Stomach (tissue), 9 donors: ENCODE measurements around the gene HDAC3. TPM values are rescaled to one million over a fixed set of nuclear protein-coding genes. Genes with fewer than 3 reads are reported as not detected.

ENCODE experiments used
- DNase-seq, 2 donors: peaks; one replicate each; pipeline versions ENCODE4 v3.0.0 to v3.0.0-alpha.2; 2013 to 2019
- H3K27ac ChIP-seq, 5 donors: fragments of 200-600 bp in 4 of 5; sonication (generic) in 4 of 5; one replicate each; pipeline ENCODE4 v1.5.1; 2013 to 2019; ENCODE audit warnings: mild to moderate bottlenecking in 1 of 5, moderate library complexity in 1 of 5
- H3K27me3 ChIP-seq, 3 donors: fragments of 200-600 bp; sonication (generic); one replicate each; pipeline ENCODE4 v1.5.1; 2017 to 2019; ENCODE audit warnings: mixed run types in 1 of 3
- H3K36me3 ChIP-seq, 4 donors: fragments of 200-600 bp; sonication (generic); 1 replicate in 3 of 4; 2 replicates in 1 of 4; pipeline ENCODE4 v1.5.1; 2016 to 2019
- H3K4me1 ChIP-seq, 4 donors: fragments of 200-600 bp; sonication (generic); one replicate each; pipeline ENCODE4 v1.5.1; 2016 to 2019
- H3K4me3 ChIP-seq, 4 donors: fragments of 200-600 bp; sonication (generic) in 3 of 4; one replicate each; pipeline ENCODE4 v1.5.1; 2016 to 2019; ENCODE audit warnings: mild to moderate bottlenecking in 1 of 4
- H3K9me3 ChIP-seq, 4 donors: fragments of 200-600 bp; sonication (generic); one replicate each; pipeline ENCODE4 v1.5.1; 2016 to 2019
- CTCF ChIP-seq, 7 experiments: fragments of 450-650 bp in 4 of 7; fragments of 200-600 bp in 3 of 7; sonication (generic) in 3 of 7; IDR thresholded peaks; one replicate each; pipeline ENCODE4 v1.5.1; 2016 to 2019; ENCODE audit warnings: antibody characterized with exemption in 7 of 7, control low read depth in 2 of 7, mild to moderate bottlenecking in 1 of 7
- EP300 ChIP-seq: sonication (generic); formaldehyde crosslinking; IDR thresholded peaks from one replicate; pipeline ENCODE4 v1.6.1; 2017; ENCODE audit warnings: antibody characterized with exemption
- POLR2A ChIP-seq, 4 donors: fragments of 450-650 bp; IDR thresholded peaks; one replicate each; pipeline ENCODE4 v1.6.1; 2016; ENCODE audit warnings: antibody characterized with exemption in 4 of 4, control low read depth in 2 of 4, mild to moderate bottlenecking in 1 of 4, moderate library complexity in 1 of 4
- POLR2AphosphoS5 ChIP-seq, 3 donors: sonication (generic); formaldehyde crosslinking; IDR thresholded peaks; one replicate each; pipeline ENCODE4 v1.6.1; 2016; ENCODE audit warnings: antibody characterized with exemption in 3 of 3
- WGBS, 5 donors: extraction: QIAGEN DNeasy Blood & Tissue Kit in 3 of 5; methylation state at CpG; one replicate each; pipeline versions ENCODE4 v1.1.5 to v1.1.7; 2013 to 2018; 5-methylcytosine and 5-hydroxymethylcytosine counted together
- intact Hi-C: fragments of 100-400 bp; cut with DNase I; formaldehyde crosslinking; loops from one replicate; pipeline ENCODE4 v1.15.1; 2023; ENCODE audit warnings: low total_unique reads
- polyA plus RNA-seq, 3 donors: library from polyadenylated mRNA; stranded (reverse); fragments of 200-250 nt; gene quantifications; one replicate each; pipeline ENCODE4 v1.2.3, GENCODE V29; 2013
- small RNA-seq, 4 donors: library from RNA; depleted of rRNA; stranded (forward); fragments of <200 nt; gene quantifications; one replicate each; pipeline ENCODE3, GENCODE V24; 2016
- total RNA-seq, 5 donors: library from RNA; depleted of rRNA; stranded (reverse); fragments of >200 nt; gene quantifications; one replicate each; pipeline versions ENCODE4 v1.1.0 to v1.2.3, GENCODE V29; 2014 to 2016
- donor health status: healthy with polysubstance abuse.
- donor health status: Bipolar disorder and iron deficiency.
- donor health status: healthy.

The HDAC3 gene
- total and polyA plus RNA-seq, 8 donors, result 34.7 to 64.3 (median 45.4) TPM

GRCh38 chr5:141585594-141585993 lies 51.1 kb downstream of the HDAC3 start:
- DNase-seq, result no peak
- H3K4me3 ChIP-seq, result no peak overlapping the region
- TF ChIP-seq POLR2A (IDR thresholded peaks at IDR 0.05) (no peak), POLR2AphosphoS5 (IDR thresholded peaks at IDR 0.05) (no peak), EP300 (no peak), CTCF (IDR thresholded peaks at IDR 0.05) (no peak)
- H3K27ac ChIP-seq, result no peak overlapping the region
- H3K36me3 ChIP-seq, result peaks cover 49 to 67% (median 64%) of the 10 kb centered on the region in 4 donors
- H3K27me3 ChIP-seq, result no peaks in the 10 kb centered on the region
- peaks cover 0 to 12% (median 2%) of the 10 kb centered on the region in 4 donors for H3K4me1 ChIP-seq
- intact Hi-C loops, result loop anchor here (5.0 kb wide), 1 partner anchor 37 kb away; no protein-coding TSS in a partner anchor
- WGBS, 5 donors, result 82 to 97% (median 94%) methylated on average over 6 of the region's 6 CpGs
- no peaks in the 10 kb centered on the region for H3K9me3 ChIP-seq

- no peak for DNase-seq
- H3K36me3 ChIP-seq, result peaks cover 85 to 100% (median 100%) of the 10 kb centered on the region in 4 donors
- no peak overlapping the region for H3K4me3 ChIP-seq
- no peaks in the 10 kb centered on the region for H3K27me3 ChIP-seq
- WGBS, 5 donors, result 69 to 96% (median 85%) methylated on average over 2 of the region's 2 CpGs
- H3K9me3 ChIP-seq, result no peaks in the 10 kb centered on the region
- TF ChIP-seq EP300 (no peak), POLR2A (IDR thresholded peaks at IDR 0.05) (no peak), CTCF (IDR thresholded peaks at IDR 0.05) (no peak), POLR2AphosphoS5 (IDR thresholded peaks at IDR 0.05) (no peak)
- intact Hi-C loops, result no loop called here
- H3K4me1 ChIP-seq, result no peaks in the 10 kb centered on the region
- no peak overlapping the region for H3K27ac ChIP-seq
Measured at GRCh38 chr5:141574122-141574510, 62.5 kb downstream of the HDAC3 start.

GRCh38 chr5:141573489-141574121 lies 63.0 kb downstream of the HDAC3 start:
- TF ChIP-seq EP300 (no peak), CTCF (IDR thresholded peaks at IDR 0.05) (no peak), POLR2AphosphoS5 (IDR thresholded peaks at IDR 0.05) (no peak), POLR2A (IDR thresholded peaks at IDR 0.05) (no peak)
- no peak overlapping the region for H3K27ac ChIP-seq
- WGBS, 5 donors, result 69 to 89% (median 82%) methylated on average over 4 of the region's 4 CpGs
- intact Hi-C loops, result no loop called here
- peaks cover 0 to 4% (median 0%) of the 10 kb centered on the region in 4 donors for H3K4me1 ChIP-seq
- no peaks in the 10 kb centered on the region for H3K9me3 ChIP-seq
- H3K36me3 ChIP-seq, result peaks cover 80 to 100% (median 100%) of the 10 kb centered on the region in 4 donors
- no peak overlapping the region for H3K4me3 ChIP-seq
- DNase-seq, result no peak
- H3K27me3 ChIP-seq, result no peaks in the 10 kb centered on the region

Small RNA genes lying within 50 kb of the gene (small RNA-seq; reads per million reads assigned to genes)
- gene RPS27AP10, result 0 reads per million in 4 donors

Other genes with a start within 250 kb of the HDAC3 start
- 10 to 100 TPM in 1 of 5 donors, 1 to 10 TPM in 2, under 1 TPM in 2; 0.29 to 12.1 (median 1.2) TPM for gene PCDHGB4, start 249.2 kb downstream of the HDAC3 start, total RNA-seq
- gene PCDHGB4, start 249.2 kb downstream of the HDAC3 start, polyA plus RNA-seq, result under 1 TPM in 2 of 3 donors, not detected in 1; 0.12 to 0.45 TPM
- 10 to 100 TPM in 1 of 5 donors, 1 to 10 TPM in 2, under 1 TPM in 2; under 0.01 to 12.5 (median 1.2) TPM for gene PCDHGA8, start 244.2 kb downstream of the HDAC3 start, total RNA-seq
- gene PCDHGA8, start 244.2 kb downstream of the HDAC3 start, polyA plus RNA-seq, result under 1 TPM in 2 of 3 donors, not detected in 1; 0.06 to 0.08 TPM
- gene PCDHGB5, start 238.9 kb downstream of the HDAC3 start, total RNA-seq, result 10 to 100 TPM in 2 of 5 donors, 1 to 10 TPM in 3; 1.8 to 16.8 (median 4.2) TPM
- gene PCDHGB5, start 238.9 kb downstream of the HDAC3 start, polyA plus RNA-seq, result under 1 TPM in 2 of 3 donors, not detected in 1; 0.35 to 0.75 TPM
- gene PCDHGA9, start 234.1 kb downstream of the HDAC3 start, total RNA-seq, result 10 to 100 TPM in 1 of 5 donors, 1 to 10 TPM in 3, not detected in 1; 1.6 to 10.1 (median 3.2) TPM
- under 1 TPM in 2 of 3 donors, not detected in 1; 0.13 to 0.25 TPM for gene PCDHGA9, start 234.1 kb downstream of the HDAC3 start, polyA plus RNA-seq
- 1 to 10 TPM in 3 of 5 donors, under 1 TPM in 1, not detected in 1; 0.29 to 6.2 (median 4.9) TPM for gene PCDHGB6, start 228.8 kb downstream of the HDAC3 start, total RNA-seq
- under 1 TPM in 2 of 3 donors, not detected in 1; 0.31 to 0.50 TPM for gene PCDHGB6, start 228.8 kb downstream of the HDAC3 start, polyA plus RNA-seq
- 1 to 10 TPM in 3 of 5 donors, under 1 TPM in 1, not detected in 1; 0.89 to 7.0 (median 4.5) TPM for gene PCDHGA10, start 223.9 kb downstream of the HDAC3 start, total RNA-seq
- gene PCDHGA10, start 223.9 kb downstream of the HDAC3 start, polyA plus RNA-seq, result under 1 TPM; 0.15 to 0.65 (median 0.44) TPM
- 10 to 100 TPM in 3 of 5 donors, 1 to 10 TPM in 2; 3.6 to 19.3 (median 16.8) TPM for gene PCDHGB7, start 219.2 kb downstream of the HDAC3 start, total RNA-seq
- gene PCDHGB7, start 219.2 kb downstream of the HDAC3 start, polyA plus RNA-seq, result under 1 TPM; 0.56 to 0.61 (median 0.58) TPM
- 10 to 100 TPM in 1 of 5 donors, 1 to 10 TPM in 3, under 1 TPM in 1; 0.45 to 15.2 (median 2.9) TPM for gene PCDHGA11, start 215.8 kb downstream of the HDAC3 start, total RNA-seq
- under 1 TPM; 0.25 to 0.48 (median 0.31) TPM for gene PCDHGA11, start 215.8 kb downstream of the HDAC3 start, polyA plus RNA-seq
- 1 to 10 TPM in 4 of 5 donors, under 1 TPM in 1; 0.58 to 7.4 (median 5.4) TPM for gene PCDHGA12, start 206.3 kb downstream of the HDAC3 start, total RNA-seq
- gene PCDHGA12, start 206.3 kb downstream of the HDAC3 start, polyA plus RNA-seq, result under 1 TPM in 2 of 3 donors, not detected in 1; 0.12 to 0.20 TPM
- gene PCDHGC3, start 160.9 kb downstream of the HDAC3 start, total RNA-seq, result 10 to 100 TPM in 4 of 5 donors, 1 to 10 TPM in 1; 7.6 to 35.8 (median 18.8) TPM
- 10 to 100 TPM; 20.0 to 30.3 (median 29.1) TPM for gene PCDHGC3, start 160.9 kb downstream of the HDAC3 start, polyA plus RNA-seq
- gene PCDHGC4, start 151.8 kb downstream of the HDAC3 start, total RNA-seq, result 10 to 100 TPM in 1 of 5 donors, 1 to 10 TPM in 2, under 1 TPM in 1, not detected in 1; 0.87 to 15.4 (median 5.0) TPM
- not detected for gene PCDHGC4, start 151.8 kb downstream of the HDAC3 start, polyA plus RNA-seq
- gene PCDHGC5, start 147.8 kb downstream of the HDAC3 start, total RNA-seq, result 1 to 10 TPM in 3 of 5 donors, not detected in 2; 2.0 to 3.5 (median 2.7) TPM
- under 1 TPM in 2 of 3 donors, not detected in 1; 0.08 to 0.12 TPM for gene PCDHGC5, start 147.8 kb downstream of the HDAC3 start, polyA plus RNA-seq
- 100 to 1,000 TPM in 1 of 5 donors, 10 to 100 TPM in 4; 18.0 to 181 (median 77.0) TPM for gene DIAPH1, start 17.8 kb downstream of the HDAC3 start, total RNA-seq
- gene DIAPH1, start 17.8 kb downstream of the HDAC3 start, polyA plus RNA-seq, result 10 to 100 TPM; 41.4 to 98.1 (median 76.1) TPM
- gene RELL2, start 148 bp upstream of the HDAC3 start, total RNA-seq, result 1 to 10 TPM in 3 of 5 donors, under 1 TPM in 1, not detected in 1; 0.45 to 2.2 (median 1.1) TPM
- gene RELL2, start 148 bp upstream of the HDAC3 start, polyA plus RNA-seq, result 1 to 10 TPM in 2 of 3 donors, under 1 TPM in 1; 0.61 to 4.9 (median 1.8) TPM
- 10 to 100 TPM; 12.3 to 66.5 (median 28.0) TPM for gene FCHSD1, start 14.6 kb upstream of the HDAC3 start, total RNA-seq
- 1 to 10 TPM; 5.0 to 9.9 (median 9.0) TPM for gene FCHSD1, start 14.6 kb upstream of the HDAC3 start, polyA plus RNA-seq
- 10 to 100 TPM in 1 of 5 donors, 1 to 10 TPM in 4; 2.3 to 11.9 (median 6.2) TPM for gene ARAP3, start 45.4 kb upstream of the HDAC3 start, total RNA-seq
- 1 to 10 TPM; 4.3 to 6.3 (median 5.0) TPM for gene ARAP3, start 45.4 kb upstream of the HDAC3 start, polyA plus RNA-seq
- 10 to 100 TPM; 35.3 to 96.9 (median 79.1) TPM for gene PCDH1, start 241.6 kb upstream of the HDAC3 start, total RNA-seq
- gene PCDH1, start 241.6 kb upstream of the HDAC3 start, polyA plus RNA-seq, result 10 to 100 TPM in 2 of 3 donors, 1 to 10 TPM in 1; 8.7 to 20.9 (median 10.6) TPM